GM23248 (cell line): ENCODE data around the gene LMAN2L.

Experiments
- EZH2 ChIP-seq: fragments of 200-600 bp; sonication (generic); IDR thresholded peaks from 2 replicates; pipeline ENCODE4 v1.6.1; 2018; ENCODE audit warnings: antibody characterized with exemption, mild to moderate bottlenecking; ENCODE audit not compliant: insufficient read depth, poor library complexity, severe bottlenecking
- EZH2phosphoT487 ChIP-seq: fragments of 200-600 bp; sonication (generic); IDR thresholded peaks from 2 replicates; pipeline ENCODE4 v1.6.1; 2018; ENCODE audit warnings: antibody characterized with exemption, moderate library complexity, mild to moderate bottlenecking, low read depth; ENCODE audit not compliant: insufficient read depth

DNA sequence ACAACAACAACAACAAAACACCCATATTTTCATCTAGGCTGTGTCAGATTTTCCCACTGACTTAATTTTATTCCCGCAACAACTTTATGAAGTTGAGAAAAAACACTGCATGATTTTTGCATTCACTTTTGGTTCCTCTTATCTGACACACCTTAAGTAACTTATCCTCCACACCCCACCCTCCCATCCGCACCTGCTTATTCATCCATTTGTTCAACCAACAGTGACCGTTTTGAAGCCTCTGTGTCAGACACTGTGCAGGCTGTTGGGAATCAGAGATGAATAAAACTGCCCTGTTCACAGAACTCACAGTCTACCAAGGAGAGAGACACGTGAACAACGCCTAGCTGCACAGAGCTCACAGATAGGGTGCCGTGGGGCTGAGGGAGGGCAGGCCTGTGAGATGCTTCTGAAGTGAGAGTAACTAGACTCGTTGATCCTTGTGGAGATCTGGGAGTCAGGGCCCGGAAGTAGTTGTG, 28.3 kb upstream of the LMAN2L start:
- TF ChIP-seq EZH2 = no peak
- no peak for TF ChIP-seq EZH2phosphoT487
